Retinal pigment epithelial cell (primary cell): Measurements from ENCODE around the gene SCARB2.

Source experiments
- DNase-seq: peaks from one replicate; pipeline ENCODE4 v3.0.0-alpha.2; 2010; ENCODE audit warnings: low read depth
- H3K4me3 ChIP-seq: 2 replicates; pipeline ENCODE4 v1.5.1; 2011; ENCODE audit warnings: mild to moderate bottlenecking, low read length, control low read depth, moderate library complexity
- TF ChIP-seq, protein P1 (sequence below): conservative IDR thresholded peaks from 2 replicates; pipeline ENCODE4 v1.5.1; 2011; ENCODE audit warnings: low read depth, low read length, control low read depth, inconsistent platforms

The SCARB2 gene

DNA sequence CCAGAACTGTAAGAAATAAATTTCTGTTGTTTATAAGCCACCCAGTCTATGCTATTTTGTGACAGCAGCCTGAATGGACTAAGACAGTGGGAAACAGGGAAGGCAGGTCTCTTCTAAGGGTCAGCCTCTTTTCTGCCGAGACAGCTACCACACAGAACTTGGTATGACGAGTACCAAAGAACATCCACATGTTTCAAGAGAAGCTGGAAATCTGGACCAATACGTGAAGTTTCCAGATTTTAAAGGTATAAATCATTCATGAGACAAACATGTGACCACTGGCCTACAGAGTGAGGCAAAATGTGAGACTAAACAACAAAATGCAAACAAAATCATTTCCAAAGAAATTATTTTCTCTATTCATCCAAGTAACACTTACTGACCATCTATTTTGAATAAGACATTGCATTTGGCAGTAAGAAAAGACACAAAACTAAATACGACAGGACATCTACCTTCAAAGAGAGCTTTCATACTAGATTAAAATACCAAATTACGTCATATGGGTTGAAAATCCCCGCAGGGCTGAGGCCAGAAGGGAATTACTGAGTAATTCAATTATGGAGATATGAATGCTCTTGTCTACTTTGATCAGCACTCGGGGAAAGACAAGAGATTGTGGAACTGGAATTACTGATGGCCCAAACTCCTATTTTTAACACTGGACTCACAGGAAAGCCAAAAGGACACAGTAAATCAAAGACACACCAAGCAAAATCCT is 7.2 kb downstream of the SCARB2 start:
- no peak for DNase-seq
- TF ChIP-seq, protein P1, sequence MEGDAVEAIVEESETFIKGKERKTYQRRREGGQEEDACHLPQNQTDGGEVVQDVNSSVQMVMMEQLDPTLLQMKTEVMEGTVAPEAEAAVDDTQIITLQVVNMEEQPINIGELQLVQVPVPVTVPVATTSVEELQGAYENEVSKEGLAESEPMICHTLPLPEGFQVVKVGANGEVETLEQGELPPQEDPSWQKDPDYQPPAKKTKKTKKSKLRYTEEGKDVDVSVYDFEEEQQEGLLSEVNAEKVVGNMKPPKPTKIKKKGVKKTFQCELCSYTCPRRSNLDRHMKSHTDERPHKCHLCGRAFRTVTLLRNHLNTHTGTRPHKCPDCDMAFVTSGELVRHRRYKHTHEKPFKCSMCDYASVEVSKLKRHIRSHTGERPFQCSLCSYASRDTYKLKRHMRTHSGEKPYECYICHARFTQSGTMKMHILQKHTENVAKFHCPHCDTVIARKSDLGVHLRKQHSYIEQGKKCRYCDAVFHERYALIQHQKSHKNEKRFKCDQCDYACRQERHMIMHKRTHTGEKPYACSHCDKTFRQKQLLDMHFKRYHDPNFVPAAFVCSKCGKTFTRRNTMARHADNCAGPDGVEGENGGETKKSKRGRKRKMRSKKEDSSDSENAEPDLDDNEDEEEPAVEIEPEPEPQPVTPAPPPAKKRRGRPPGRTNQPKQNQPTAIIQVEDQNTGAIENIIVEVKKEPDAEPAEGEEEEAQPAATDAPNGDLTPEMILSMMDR, result no peak
- H3K4me3 ChIP-seq, result no peak overlapping the region

- no peak for DNase-seq
- H3K4me3 ChIP-seq, result no peak overlapping the region
- TF ChIP-seq, protein P1, result no peak
Measured at GRCh38 chr4:76205476-76205875, 8.1 kb downstream of the SCARB2 start.

DNA sequence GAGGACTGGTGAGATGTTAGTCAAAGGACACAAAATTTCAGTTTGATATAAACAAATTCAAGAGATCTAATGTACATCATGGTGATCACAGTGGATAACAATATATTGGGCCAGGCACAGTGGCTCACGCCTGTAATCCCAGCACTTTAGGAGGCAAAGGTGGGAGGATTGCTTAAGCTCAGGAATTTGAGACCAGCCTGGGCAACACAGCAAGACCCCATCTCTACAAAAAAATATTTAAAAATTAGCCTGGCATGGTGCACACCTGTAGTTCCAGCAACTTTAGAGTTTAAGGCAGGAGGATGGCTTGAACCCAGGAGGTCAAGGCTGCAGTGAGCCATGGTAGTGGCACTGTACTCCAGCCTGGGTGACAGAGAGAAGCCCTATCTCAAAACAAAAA is 8.7 kb downstream of the SCARB2 start:
- no peak for DNase-seq
- TF ChIP-seq, protein P1, result no peak
- H3K4me3 ChIP-seq, result no peak overlapping the region

GRCh38 chr4:76203541-76203940 is 10.1 kb downstream of the SCARB2 start:
- TF ChIP-seq, protein P1, result no peak

DNA sequence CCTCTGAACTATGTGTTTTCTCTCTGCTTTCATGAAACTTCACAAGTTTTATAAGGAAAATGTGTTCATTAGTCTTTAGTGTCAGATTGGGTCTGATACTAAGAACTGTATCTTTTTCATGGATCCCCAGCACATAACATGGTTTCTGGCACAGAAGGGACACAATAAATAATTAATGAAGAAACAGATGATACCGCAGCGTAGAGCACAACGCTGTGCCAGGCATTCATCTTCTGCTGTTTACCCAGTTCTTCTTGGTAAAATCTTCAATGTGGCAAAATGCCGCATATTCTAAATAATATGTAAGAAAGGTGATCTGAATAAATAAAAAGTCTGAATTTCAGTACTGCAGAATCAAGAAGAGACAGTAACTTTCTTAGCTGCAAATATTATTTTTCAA is 12.3 kb downstream of the SCARB2 start:
- TF ChIP-seq, protein P1, result no peak
- no peak for DNase-seq
- no peak overlapping the region for H3K4me3 ChIP-seq

More at GRCh38 chr4:76203541-76203940, 10.1 kb downstream of the SCARB2 start:
- no peak for DNase-seq
- H3K4me3 ChIP-seq, result no peak overlapping the region

DNA sequence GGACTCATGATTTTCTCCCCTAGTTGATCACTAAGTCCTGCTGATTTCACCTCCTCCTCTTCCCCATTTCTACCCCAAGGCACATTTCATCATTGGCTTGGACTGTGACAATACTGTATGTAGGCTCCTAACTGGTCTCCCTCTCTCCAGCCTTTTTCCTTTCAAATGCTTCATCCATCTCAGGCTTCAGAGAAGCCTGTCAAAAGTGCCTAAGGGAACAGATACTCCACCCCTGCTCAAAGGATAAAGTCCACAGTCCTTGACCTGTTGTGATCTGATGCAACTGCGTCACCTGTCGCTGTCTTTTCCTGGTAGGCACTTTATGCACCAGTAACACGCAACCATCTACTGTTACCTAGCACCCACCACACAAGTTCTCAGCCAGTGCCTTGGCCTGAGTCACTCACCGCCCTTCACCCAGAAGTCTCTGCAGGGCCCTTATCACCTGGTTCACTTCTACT is 12.8 kb downstream of the SCARB2 start:
- TF ChIP-seq, protein P1, result no peak
- DNase-seq, result no peak
- no peak overlapping the region for H3K4me3 ChIP-seq

DNA sequence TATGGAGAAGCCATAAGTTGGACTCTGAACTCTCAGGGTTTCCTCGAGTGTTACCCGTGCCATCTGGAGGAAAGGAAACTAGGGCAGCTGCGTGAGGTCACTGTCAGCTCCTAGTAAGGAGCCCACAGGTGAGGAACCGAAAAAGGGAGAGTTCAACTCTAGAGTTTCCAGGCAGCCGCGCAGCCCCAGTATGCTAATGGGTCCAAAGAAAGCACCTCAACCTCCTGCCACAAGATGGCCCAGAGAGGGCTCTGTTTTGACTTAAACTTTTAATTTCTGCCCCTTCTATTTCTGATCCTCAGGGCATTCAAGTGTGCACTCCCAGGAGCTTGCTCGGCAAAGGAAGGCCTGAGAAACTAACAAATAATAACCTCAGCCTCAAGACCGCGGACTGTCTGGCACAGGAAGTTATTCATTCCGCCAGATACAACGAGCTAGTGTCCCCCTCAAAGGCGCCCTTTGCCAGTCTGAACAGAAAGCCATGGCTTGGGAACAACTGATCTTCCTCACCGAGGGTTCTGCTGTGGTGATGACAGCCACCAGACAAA is 13.9 kb downstream of the SCARB2 start:
- no peak overlapping the region for H3K4me3 ChIP-seq
- TF ChIP-seq, protein P1, result no peak
- no peak for DNase-seq
